GM12878 (cell line): Measurements from ENCODE around the gene PRKCZ. TPM values are rescaled to one million over a fixed set of nuclear protein-coding genes. Genes with fewer than 3 reads are reported as not detected.

Experiments used
- ATAC-seq: fragments of 200-7000 bp; cut with Tn5 transposase; 3 replicates; pipeline ENCODE4 v1.9.1; 2020; ENCODE audit warnings: mild to moderate bottlenecking, moderate library complexity
- BruUV-seq: library from RNA; stranded (reverse); fragments of 400-500 nt; replicated peaks from 2 replicates; lab custom pipeline; 2021; lab: Mats Ljungman, UMichigan
- CTCF ChIA-PET: fragments of 300-600 bp; sonication (Branson Sonifier 250); formaldehyde crosslinking; extraction: SDS; loops from one replicate; lab custom pipeline; 2021; ENCODE audit warnings: inconsistent platforms; lab: Yijun Ruan, JAX
- POLR2A ChIA-PET: fragments of 350-600 bp; formaldehyde crosslinking; extraction: SDS; loops from one replicate; lab custom pipeline; 2021; ENCODE audit warnings: inconsistent platforms; lab: Charles Lee
- RAD21 ChIA-PET: fragments of 300-600 bp; sonication (Branson Sonifier 250); formaldehyde crosslinking; loops from one replicate; lab custom pipeline; 2023; ENCODE audit warnings: antibody characterized with exemption; ENCODE audit not compliant: unreplicated experiment; lab: Charles Lee
- SMC1A ChIA-PET: fragments of 300-600 bp; sonication (Branson Sonifier 250); formaldehyde crosslinking; loops from one replicate; lab custom pipeline; 2023; ENCODE audit not compliant: unreplicated experiment, uncharacterized antibody; lab: Charles Lee
- DNase-seq: peaks from one replicate; pipeline ENCODE4 v3.0.0-alpha.2; 2011; ENCODE audit warnings: low read depth, low spot score
- FAIRE-seq: peaks from 3 replicates; lab custom pipeline; 2011; peaks lifted over from hg19 to GRCh38; lab: Jason Lieb, UNC
- H2AFZ ChIP-seq: 2 replicates; pipeline ENCODE4 v1.6.0; 2011; ENCODE audit warnings: low read depth, low read length, control low read depth; ENCODE audit not compliant: control insufficient read depth
- H3K27ac ChIP-seq: 2 replicates; pipeline ENCODE4 v1.5.1; 2011; ENCODE audit warnings: control low read depth; ENCODE audit not compliant: control insufficient read depth, insufficient read depth
- H3K27me3 ChIP-seq, 2 experiments: replicated peaks in 1 of 2; 2 replicates each; pipeline versions ENCODE4 v1.6.0 to v1.6.1; 2011; ENCODE audit warnings: low read length in 1 of 2; ENCODE audit not compliant: control insufficient read depth in 2 of 2, insufficient read depth in 2 of 2
- H3K36me3 ChIP-seq, 2 experiments: 2 replicates each; pipeline ENCODE4 v1.5.1; 2011; ENCODE audit warnings: low read length in 1 of 2; ENCODE audit not compliant: control insufficient read depth in 2 of 2, insufficient read depth in 2 of 2
- H3K4me1 ChIP-seq: 2 replicates; pipeline ENCODE4 v1.6.1; 2011; ENCODE audit warnings: mild to moderate bottlenecking, low read length, moderate library complexity, mixed read lengths; ENCODE audit not compliant: control insufficient read depth, insufficient read depth
- H3K4me2 ChIP-seq: 2 replicates; pipeline ENCODE4 v1.6.0; 2011; ENCODE audit warnings: control low read depth; ENCODE audit not compliant: control insufficient read depth, insufficient read depth
- H3K4me3 ChIP-seq: fragments of 200-600 bp; sonication (generic); 2 replicates; pipeline ENCODE4 v1.5.1; 2016
- H3K79me2 ChIP-seq: 2 replicates; pipeline ENCODE4 v1.6.0; 2011; ENCODE audit warnings: low read length; ENCODE audit not compliant: control insufficient read depth, insufficient read depth
- H3K9ac ChIP-seq: 2 replicates; pipeline ENCODE4 v1.8.0; 2011; ENCODE audit warnings: low read length, control low read depth, mixed read lengths; ENCODE audit not compliant: control insufficient read depth, insufficient read depth
- H3K9me3 ChIP-seq: replicated peaks from 3 replicates; pipeline ENCODE4 v1.5.1; 2011; ENCODE audit warnings: mild to moderate bottlenecking, low read length; ENCODE audit not compliant: control insufficient read depth, insufficient read depth
- H4K20me1 ChIP-seq: 2 replicates; pipeline ENCODE4 v1.6.0; 2011; ENCODE audit not compliant: control insufficient read depth, insufficient read depth
- BMI1 ChIP-seq: fragments of 450-650 bp; IDR thresholded peaks from 2 replicates; pipeline ENCODE4 v1.6.1; 2016; ENCODE audit warnings: mild to moderate bottlenecking, moderate library complexity, borderline replicate concordance
- E4F1 ChIP-seq: fragments of 450-650 bp; IDR thresholded peaks from 2 replicates; pipeline ENCODE4 v1.6.1; 2018; ENCODE audit warnings: borderline replicate concordance, mild to moderate bottlenecking; ENCODE audit not compliant: partially characterized antibody
- MEF2A ChIP-seq: IDR thresholded peaks from 2 replicates; pipeline ENCODE4 v1.6.1; 2011; ENCODE audit warnings: low read depth, mild to moderate bottlenecking, low read length, moderate library complexity; ENCODE audit not compliant: insufficient read depth
- MLLT1 ChIP-seq: fragments of 450-650 bp; IDR thresholded peaks from 2 replicates; pipeline ENCODE4 v1.6.1; 2016; ENCODE audit warnings: mild to moderate bottlenecking
- USF1 ChIP-seq: IDR thresholded peaks from 2 replicates; pipeline ENCODE4 v1.6.1; 2011; ENCODE audit warnings: borderline replicate concordance, low read depth, mild to moderate bottlenecking, moderate library complexity, mixed read lengths, low read length; ENCODE audit not compliant: insufficient read depth; ENCODE audit errors: extremely low read length
- USF2 ChIP-seq: IDR thresholded peaks from 2 replicates; pipeline ENCODE4 v1.6.1; 2011; ENCODE audit warnings: low read depth, low read length, improper control_type of control experiment, borderline replicate concordance
- YY1 ChIP-seq: IDR thresholded peaks from 2 replicates; pipeline ENCODE4 v1.6.1; 2011; ENCODE audit warnings: low read depth, mild to moderate bottlenecking, low read length
- WGBS: methylation state at CpG from one replicate; pipeline ENCODE4 v1.1.6; 2016; ENCODE audit warnings: low lambda C conversion rate; ENCODE audit not compliant: insufficient replicate concordance, insufficient coverage; ENCODE audit errors: missing lambda C conversion rate; 5-methylcytosine and 5-hydroxymethylcytosine counted together
- in situ Hi-C: fragments of 300-500 bp; cut with MboI; formaldehyde crosslinking; loops from 9 replicates; pipeline ENCODE4 v1.14.3; 2018; ENCODE audit warnings: mixed read lengths
- intact Hi-C: fragments of 100-400 bp; cut with micrococcal nuclease; formaldehyde crosslinking; loops from one replicate; pipeline ENCODE4 v1.14.2; 2022; ENCODE audit not compliant: unreplicated experiment
- polyA plus RNA-seq, 11 experiments: library from polyadenylated mRNA; depleted of rRNA in 4 of 11; unstranded in 6 of 11; stranded (reverse) in 5 of 11; fragments of >200 nt; fragmentation: Nextera tagmentation in 4 of 11; fragmentation: Illumina TruSeq in 1 of 11; extraction: Ambion mirVana in 4 of 11; extraction: Trizol in 1 of 11; gene quantifications; 1 replicate in 1 of 11; 2 replicates in 10 of 11; pipeline versions ENCODE4 v1.2.1 to v1.2.3, GENCODE V29; 2011 to 2016; ENCODE audit warnings: inconsistent platforms in 2 of 11, missing spikeins in 2 of 11, low read depth in 1 of 11
- total RNA-seq, 4 experiments: library from RNA; depleted of rRNA in 3 of 4; stranded (reverse); fragments of >200 nt in 3 of 4; fragmentation: Illumina TruSeq in 1 of 4; extraction: Trizol in 1 of 4; gene quantifications; 2 replicates each; pipeline versions ENCODE4 v1.2.1 to v1.2.3, GENCODE V29; 2013 to 2021

PRKCZ gene
- total and polyA plus RNA-seq, 10 of the 15 experiments (the other 5 are each of a cell fraction or from before 2014, with no cell fraction given) = 0.05 to 1.9 (median 0.64) TPM; not detected in 1

GRCh38 chr1:2030076-2030871 lies 19.9 kb upstream of the PRKCZ start:
- BruUV-seq = no TSS peak

GRCh38 chr1:2031546-2032540 lies 18.4 kb upstream of the PRKCZ start:
- BruUV-seq = no TSS peak
- H3K9ac ChIP-seq = no peak overlapping the region
- CTCF ChIA-PET = no interaction called here
- 26% methylated on average over 32 of the region's 33 CpGs for WGBS
- RAD21 ChIA-PET = no interaction called here
- no peaks in the 10 kb centered on the region for H3K4me1 ChIP-seq
- SMC1A ChIA-PET = no interaction called here
- H3K4me3 ChIP-seq = no peak overlapping the region
- H3K4me2 ChIP-seq = no peak overlapping the region
- no peaks in the 10 kb centered on the region for H3K9me3 ChIP-seq
- POLR2A ChIA-PET = no interaction called here
- intact Hi-C loops (no loop called here), in situ Hi-C loops (no loop called here)
- ATAC-seq (no peak), FAIRE-seq (no peak), DNase-seq (no peak)
- no peaks in the 10 kb centered on the region for H3K79me2 ChIP-seq
- no peaks in the 10 kb centered on the region for H3K27me3 ChIP-seq
- no peaks in the 10 kb centered on the region for H4K20me1 ChIP-seq
- no peak overlapping the region for H2AFZ ChIP-seq
- H3K36me3 ChIP-seq = no peaks in the 10 kb centered on the region
- no peak overlapping the region for H3K27ac ChIP-seq
- TF ChIP-seq MLLT1 = no peak
- no peak for TF ChIP-seq BMI1
- no peak for TF ChIP-seq MEF2A
- TF ChIP-seq USF2 = no peak
- TF ChIP-seq E4F1 = no peak
- no peak for TF ChIP-seq USF1

More at GRCh38 chr1:2030076-2030871, 19.9 kb upstream of the PRKCZ start:
- Histone ChIP-seq H4K20me1 (no peaks in the 10 kb centered on the region), H3K4me1 (no peaks in the 10 kb centered on the region), H3K4me3 (no peak overlapping the region), H3K27me3 (no peaks in the 10 kb centered on the region; a peak in 1 of 4 replicates), H3K9ac (no peak overlapping the region), H3K79me2 (no peaks in the 10 kb centered on the region), H3K9me3 (no peaks in the 10 kb centered on the region), H3K27ac (no peak overlapping the region)
- no peak for ATAC-seq
- no peak for FAIRE-seq
- ChIA-PET SMC1A (no interaction called here), POLR2A (no interaction called here), CTCF (no interaction called here), RAD21 (no interaction called here)
- DNase-seq = no peak
- in situ Hi-C loops (no loop called here), intact Hi-C loops (no loop called here)
- TF ChIP-seq YY1 = no peak
- TF ChIP-seq, all 136 proteins: peak for 0
- H3K4me2 ChIP-seq = no peak overlapping the region
- H3K36me3 ChIP-seq = no peaks in the 10 kb centered on the region
- no peak overlapping the region for H2AFZ ChIP-seq
- WGBS = 48% methylated on average over 42 of the region's 42 CpGs
